GM18505 (cell line): ENCODE data around the gene PLXNB3.

ENCODE experiments used
- ATAC-seq: cut with Tn5 transposase; IDR thresholded peaks from one replicate; pipeline ENCODE4 v1.9.1; 2021; ENCODE audit not compliant: unreplicated experiment
- POLR2A ChIP-seq: IDR thresholded peaks from 4 replicates; pipeline ENCODE4 v1.6.1; 2011; ENCODE audit warnings: borderline replicate concordance; ENCODE audit not compliant: insufficient read depth, insufficient read length; ENCODE audit errors: extremely low read depth

Gene PLXNB3

DNA sequence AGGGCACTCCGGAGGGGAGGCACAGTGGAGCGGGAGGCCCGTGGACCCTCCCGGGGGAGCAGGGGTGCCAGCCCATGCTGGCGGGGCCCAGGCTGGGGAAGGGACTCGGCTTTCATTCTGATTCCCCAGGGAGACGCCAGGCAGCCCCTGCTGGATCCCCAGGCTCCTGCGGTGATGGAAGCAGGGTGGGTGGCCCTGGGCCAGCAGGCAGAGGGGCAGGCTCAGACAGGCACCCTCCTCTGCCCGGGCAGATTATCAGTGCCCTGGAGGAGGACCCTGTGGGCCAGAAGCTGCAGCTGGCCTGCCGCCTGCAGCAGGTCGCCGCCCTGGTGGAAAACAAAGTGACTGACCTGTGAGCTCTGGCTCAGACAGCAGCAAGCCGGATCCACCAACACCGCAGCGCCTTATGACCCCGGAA is 14.6 kb downstream of the PLXNB3 start:
- TF ChIP-seq POLR2A: no peak
- no peak for ATAC-seq

- TF ChIP-seq POLR2A: no peak
- ATAC-seq: no peak
Observed at GRCh38 chrX:153779891-153780677, 16.0 kb downstream of the PLXNB3 start.

DNA sequence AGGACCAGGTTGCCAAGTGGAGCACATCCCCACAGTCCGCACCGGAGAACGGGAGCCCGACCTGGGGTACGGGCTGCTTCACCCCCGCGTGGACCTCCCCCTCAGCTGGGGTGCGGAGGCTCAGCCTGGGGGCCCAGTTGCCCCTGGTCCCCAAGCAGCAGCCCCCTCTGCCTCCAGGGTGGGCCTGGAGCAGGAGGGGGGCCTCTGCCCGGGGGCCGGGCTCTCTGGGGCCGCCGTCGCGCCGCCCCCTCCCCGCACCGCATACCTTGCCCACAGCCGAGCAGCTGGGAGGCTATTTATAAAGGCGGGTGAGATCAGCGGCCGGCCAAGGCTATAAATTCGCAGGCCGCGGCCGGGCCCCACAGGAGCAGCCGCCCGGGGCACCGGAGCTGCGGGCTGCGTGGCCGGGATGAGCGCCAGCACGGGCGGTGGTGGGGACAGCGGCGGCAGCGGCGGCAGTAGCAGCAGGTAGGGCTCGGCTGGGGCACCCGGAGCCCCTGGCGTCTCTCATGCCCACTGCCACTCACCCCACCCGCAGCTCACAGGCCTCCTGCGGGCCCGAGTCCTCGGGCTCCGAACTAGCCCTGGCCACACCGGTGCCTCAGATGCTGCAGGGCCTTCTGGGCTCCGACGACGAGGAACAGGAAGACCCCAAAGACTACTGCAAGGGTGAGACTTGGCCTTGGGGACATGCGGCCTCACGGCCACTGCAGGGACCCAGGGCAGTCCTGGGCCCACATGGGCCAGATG is 16.8 kb downstream of the PLXNB3 start, which contains the start of gene SRPK3:
Gene SRPK3, plus strand, starts transcription at position 364 of the 750 bp plus-strand sequence. Its CDS starts 46 bp downstream, at position 410.
- TF ChIP-seq POLR2A: no peak
- no peak for ATAC-seq

- TF ChIP-seq POLR2A: no peak
- no peak for ATAC-seq
Observed at GRCh38 chrX:153781428-153782047, 17.5 kb downstream of the PLXNB3 start.

- TF ChIP-seq POLR2A: no peak
- ATAC-seq: no peak
Observed at GRCh38 chrX:153782313-153782712, 18.3 kb downstream of the PLXNB3 start.

DNA sequence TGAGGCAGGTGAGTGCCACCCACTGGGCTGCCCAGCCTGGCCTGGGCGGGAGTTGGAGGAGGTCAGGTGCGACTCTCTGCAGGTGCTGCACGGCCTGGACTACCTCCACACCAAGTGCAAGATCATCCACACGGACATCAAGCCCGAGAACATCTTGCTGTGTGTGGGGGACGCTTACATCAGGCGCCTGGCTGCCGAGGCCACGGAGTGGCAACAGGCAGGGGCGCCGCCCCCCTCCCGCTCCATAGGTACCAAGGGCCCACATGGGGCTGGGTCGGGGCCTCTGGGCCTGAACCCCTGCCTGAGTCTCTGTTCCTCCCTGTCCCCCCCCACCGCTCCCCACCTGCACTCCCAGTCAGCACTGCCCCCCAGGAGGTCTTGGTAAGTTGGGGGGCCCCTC is 18.8 kb downstream of the PLXNB3 start:
- no peak for TF ChIP-seq POLR2A
- ATAC-seq: no peak

DNA sequence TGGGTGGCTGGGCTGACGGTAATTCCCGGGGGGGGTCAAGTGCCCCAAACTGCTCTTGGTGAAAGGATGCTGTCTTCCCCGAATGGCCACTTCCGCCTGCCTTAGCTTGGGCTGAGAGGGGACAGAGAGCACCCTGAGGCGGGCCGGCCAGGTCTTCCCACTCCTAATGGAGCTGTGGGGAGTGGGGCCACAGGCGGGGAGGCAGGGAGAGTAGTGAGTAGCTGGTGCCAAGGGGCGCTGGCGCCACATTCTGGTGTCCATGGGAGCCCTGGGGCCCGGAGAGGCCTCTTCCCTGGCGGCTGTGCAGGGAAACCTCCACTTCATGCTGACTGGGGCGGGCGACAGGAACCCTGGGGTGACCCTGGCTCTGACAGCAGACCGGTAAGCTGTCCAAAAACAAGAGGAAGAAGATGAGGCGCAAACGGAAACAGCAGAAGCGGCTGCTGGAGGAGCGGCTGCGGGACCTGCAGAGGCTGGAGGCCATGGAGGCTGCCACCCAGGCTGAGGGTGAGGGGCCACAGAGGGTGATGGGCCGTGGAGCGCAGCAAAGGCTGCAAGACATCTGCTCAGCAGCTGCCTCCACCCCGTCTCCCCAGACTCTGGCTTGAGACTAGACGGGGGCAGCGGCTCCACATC is 19.4 kb downstream of the PLXNB3 start:
- ATAC-seq: no peak
- no peak for TF ChIP-seq POLR2A

GRCh38 chrX:153784325-153784967 is 20.4 kb downstream of the PLXNB3 start:
- no peak for TF ChIP-seq POLR2A
- ATAC-seq: no peak

GRCh38 chrX:153786669-153787068 is 22.6 kb downstream of the PLXNB3 start:
- no peak for ATAC-seq
- TF ChIP-seq POLR2A: no peak

DNA sequence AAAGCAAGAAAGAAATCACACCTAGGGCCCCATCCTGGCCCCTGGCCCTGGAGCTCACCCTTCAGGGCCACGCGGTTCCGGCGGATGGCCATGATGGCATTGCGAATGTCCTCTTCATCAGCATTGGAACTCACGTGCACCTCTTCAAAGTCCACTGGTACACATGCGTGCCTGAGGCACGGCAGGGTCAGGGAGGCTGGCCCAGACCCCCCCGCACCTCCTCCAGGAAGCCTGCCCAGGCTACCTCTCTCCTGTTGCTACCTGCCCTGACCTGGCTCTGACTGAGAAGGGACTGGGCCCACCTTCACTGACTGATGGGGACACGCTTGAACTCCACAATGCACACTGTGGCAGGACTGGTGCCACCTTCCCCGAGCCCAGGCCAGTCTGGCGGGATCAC is 25.6 kb downstream of the PLXNB3 start:
- ATAC-seq: no peak
- TF ChIP-seq POLR2A: no peak

GRCh38 chrX:153791104-153791852 is 27.2 kb downstream of the PLXNB3 start:
- TF ChIP-seq POLR2A: no peak
- no peak for ATAC-seq

DNA sequence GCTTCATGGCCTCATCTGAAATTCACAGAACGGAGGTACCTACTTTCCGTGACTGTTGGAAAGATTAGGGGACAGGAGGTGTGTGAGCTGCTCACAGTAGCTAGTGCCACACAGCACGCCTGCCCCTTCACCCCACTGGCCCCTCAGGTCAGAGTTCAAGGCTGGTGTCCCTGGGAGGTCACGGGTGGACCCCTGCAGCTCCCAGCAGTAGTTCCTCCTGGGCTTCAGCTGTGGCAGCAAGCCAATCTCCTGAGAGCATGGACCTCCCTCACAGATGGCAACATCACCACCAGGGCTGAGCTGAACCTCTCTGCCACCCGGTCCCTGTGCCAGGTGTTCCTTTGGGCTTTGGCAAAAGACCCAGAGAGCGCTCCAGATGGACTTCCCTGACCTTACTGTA is 28.3 kb downstream of the PLXNB3 start:
- ATAC-seq: no peak
- TF ChIP-seq POLR2A: no peak

- no peak for ATAC-seq
- TF ChIP-seq POLR2A: no peak
Observed at GRCh38 chrX:153793291-153793690, 29.2 kb downstream of the PLXNB3 start.
